Upper lobe of left lung (tissue), 4 donors: ENCODE results near the gene CHRM4.

Experiments
- POLR2A ChIP-seq, 4 donors: fragments of 450-650 bp; IDR thresholded peaks; one replicate each; pipeline ENCODE4 v1.5.1; 2016 to 2017; ENCODE audit warnings: antibody characterized with exemption in 4 of 4, mild to moderate bottlenecking in 2 of 4
- POLR2AphosphoS5 ChIP-seq, 2 donors: sonication (generic); formaldehyde crosslinking; IDR thresholded peaks; one replicate each; pipeline ENCODE4 v1.5.1; 2017; ENCODE audit warnings: antibody characterized with exemption in 2 of 2
- TF ChIP-seq, protein P1 (sequence below), 6 experiments: fragments of 450-650 bp in 4 of 6; fragments of 200-600 bp in 2 of 6; sonication (generic) in 2 of 6; IDR thresholded peaks; one replicate each; pipeline ENCODE4 v1.5.1; 2016 to 2019; ENCODE audit warnings: antibody characterized with exemption in 6 of 6

DNA sequence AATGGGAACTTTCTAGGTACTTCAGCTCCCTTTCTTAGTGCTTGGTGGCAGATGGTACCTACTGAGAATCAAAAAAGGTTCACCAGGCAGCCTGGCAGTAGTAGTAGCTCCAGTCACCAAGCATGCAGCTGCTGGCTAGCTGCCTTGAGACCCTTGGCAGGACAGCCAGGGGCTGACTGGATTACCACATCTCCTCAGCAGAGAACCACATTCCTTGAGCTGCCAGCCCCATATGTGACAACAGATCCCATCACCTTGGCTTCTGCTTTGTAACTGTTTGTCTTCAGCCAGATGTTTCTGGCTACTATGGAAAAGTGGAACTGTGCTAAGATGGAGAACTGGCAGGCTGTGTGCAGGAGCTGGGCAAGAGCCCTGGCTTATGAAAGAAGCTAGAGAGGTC lies 39.6 kb upstream of the CHRM4 start:
- TF ChIP-seq, protein P1, sequence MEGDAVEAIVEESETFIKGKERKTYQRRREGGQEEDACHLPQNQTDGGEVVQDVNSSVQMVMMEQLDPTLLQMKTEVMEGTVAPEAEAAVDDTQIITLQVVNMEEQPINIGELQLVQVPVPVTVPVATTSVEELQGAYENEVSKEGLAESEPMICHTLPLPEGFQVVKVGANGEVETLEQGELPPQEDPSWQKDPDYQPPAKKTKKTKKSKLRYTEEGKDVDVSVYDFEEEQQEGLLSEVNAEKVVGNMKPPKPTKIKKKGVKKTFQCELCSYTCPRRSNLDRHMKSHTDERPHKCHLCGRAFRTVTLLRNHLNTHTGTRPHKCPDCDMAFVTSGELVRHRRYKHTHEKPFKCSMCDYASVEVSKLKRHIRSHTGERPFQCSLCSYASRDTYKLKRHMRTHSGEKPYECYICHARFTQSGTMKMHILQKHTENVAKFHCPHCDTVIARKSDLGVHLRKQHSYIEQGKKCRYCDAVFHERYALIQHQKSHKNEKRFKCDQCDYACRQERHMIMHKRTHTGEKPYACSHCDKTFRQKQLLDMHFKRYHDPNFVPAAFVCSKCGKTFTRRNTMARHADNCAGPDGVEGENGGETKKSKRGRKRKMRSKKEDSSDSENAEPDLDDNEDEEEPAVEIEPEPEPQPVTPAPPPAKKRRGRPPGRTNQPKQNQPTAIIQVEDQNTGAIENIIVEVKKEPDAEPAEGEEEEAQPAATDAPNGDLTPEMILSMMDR (IDR thresholded peaks at IDR 0.05), result no peak
- TF ChIP-seq POLR2A (IDR thresholded peaks at IDR 0.05) (no peak), POLR2AphosphoS5 (IDR thresholded peaks at IDR 0.05) (no peak)
